ENCODE measurements around the gene ZNF579.
"Not testable (repeated sequence)": the region's sequence is repeated elsewhere in the genome, so short reads cannot be mapped to it uniquely, and the experiment has no call there.

ZNF579 gene

DNA sequence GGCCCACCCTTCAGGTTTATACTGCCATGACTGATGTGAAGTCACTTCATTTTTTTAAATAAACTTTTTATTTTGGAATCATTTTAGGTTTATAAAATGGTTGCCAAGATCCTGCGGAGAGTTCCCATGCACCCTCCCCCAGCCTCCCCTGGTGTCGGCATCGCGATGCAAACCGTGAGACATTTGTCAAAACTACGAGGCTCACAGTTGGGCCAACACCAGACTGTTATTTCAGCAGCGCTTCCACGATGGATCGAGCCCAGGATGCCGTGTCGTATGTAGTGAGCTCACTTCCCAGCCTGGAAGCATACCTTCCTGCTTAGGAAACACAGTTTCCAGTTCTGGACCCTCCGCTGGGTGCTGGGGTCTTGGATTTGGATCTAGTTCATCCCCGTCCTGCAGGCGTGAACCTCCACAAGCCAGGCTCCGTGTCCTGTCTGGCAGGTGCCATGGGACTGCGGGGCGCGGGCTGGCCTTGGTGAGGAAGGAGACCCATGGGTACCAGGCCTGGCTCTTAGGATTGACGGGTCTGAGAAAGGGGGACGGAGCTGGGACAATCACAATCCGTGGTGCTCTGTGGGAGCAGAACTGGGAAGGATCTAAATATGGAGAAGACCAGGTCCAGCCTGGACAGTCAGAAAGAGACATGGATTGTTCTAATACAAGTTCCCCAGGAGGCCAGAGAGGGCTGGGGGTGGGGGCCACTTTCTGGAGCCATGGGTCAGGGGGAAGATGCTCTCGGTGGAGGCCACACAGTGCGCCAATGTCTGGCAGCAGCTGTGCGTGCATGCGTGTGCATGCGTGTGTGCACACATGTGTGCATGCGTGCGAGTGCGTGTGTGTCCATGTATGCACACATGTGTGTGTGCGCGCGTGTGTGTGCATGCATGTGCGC is 41.3 kb downstream of the ZNF579 start:
- no peak for DNase-seq (ENCODE audit: low spot score)

DNA sequence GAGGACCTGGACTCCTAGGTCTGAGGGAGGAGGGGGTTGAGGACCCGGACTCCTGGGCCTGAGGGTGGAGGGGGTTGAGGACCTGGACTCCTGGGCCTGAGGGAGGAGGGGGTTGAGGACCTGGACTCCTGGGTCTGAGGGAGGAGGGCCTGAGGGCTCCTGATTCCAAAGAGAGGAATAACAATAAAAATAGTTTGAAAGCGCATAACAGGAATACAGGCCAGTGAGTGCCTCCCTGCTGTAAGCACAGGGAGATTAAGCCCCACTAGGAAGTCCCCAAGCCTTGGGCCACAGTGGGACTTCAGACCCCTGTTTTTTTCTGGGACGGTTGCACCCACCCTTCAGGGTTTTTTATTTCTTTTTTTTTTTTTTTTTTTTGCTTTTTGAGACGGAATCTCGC is 42.5 kb downstream of the ZNF579 start:
- DNase-seq (ENCODE audit: low spot score): no peak

- DNase-seq (ENCODE audit: low spot score): no peak
Measured at GRCh38 chr19:55537741-55538111, 42.9 kb downstream of the ZNF579 start.

GRCh38 chr19:55536951-55537740 is 43.5 kb downstream of the ZNF579 start, which contains the start of gene SBK2:
Gene SBK2 (minus strand): TSS chr19:55537133. CDS start chr19:55536294, 839 bp downstream.
- DNase-seq (ENCODE audit: low spot score): no peak

- DNase-seq (ENCODE audit: low spot score): no peak
Measured at GRCh38 chr19:55536366-55536765, 44.3 kb downstream of the ZNF579 start.

DNA sequence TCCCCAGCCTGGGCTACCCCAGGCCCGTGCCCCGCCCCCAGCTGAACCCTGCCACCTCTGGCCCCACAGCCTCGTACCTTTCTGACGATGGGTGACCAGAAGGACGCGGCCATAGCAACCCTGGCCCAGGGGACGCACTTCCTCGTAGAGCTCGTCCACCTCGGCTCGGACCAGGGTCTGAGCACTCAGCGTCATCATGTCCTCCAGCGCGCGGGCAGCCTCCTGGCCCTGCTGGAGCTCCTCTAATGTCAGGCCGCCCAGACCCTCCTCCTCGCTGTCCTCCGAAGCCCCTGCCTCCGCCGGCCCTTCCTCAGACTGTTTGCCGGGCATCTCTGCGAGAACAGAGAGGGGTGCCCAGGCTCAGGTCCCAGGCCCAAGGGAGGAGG is 44.7 kb downstream of the ZNF579 start:
- no peak for DNase-seq (ENCODE audit: low spot score)

- DNase-seq (ENCODE audit: low spot score): no peak
Measured at GRCh38 chr19:55535173-55535964, 45.3 kb downstream of the ZNF579 start.

DNA sequence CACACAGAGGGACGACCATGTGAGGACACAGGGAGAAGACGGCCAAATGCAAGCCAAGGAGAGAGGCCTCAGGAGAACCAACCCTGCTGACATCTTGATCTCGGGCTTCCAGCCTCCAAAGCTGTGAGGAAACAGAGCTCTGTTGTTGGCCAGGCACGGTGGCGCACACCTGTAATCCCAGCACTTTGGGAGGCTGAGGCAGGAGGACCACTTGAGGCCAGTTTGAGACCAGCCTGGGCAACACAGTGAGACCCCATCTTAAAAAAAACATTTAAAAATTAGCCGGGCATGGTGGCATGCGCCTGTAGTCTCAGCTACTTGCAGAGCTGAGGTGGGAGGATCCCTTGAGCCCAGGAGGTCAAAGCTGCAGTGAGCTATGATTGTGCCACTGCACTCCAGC is 46.4 kb downstream of the ZNF579 start:
- not testable (repeated sequence) for DNase-seq (ENCODE audit: low spot score)

DNA sequence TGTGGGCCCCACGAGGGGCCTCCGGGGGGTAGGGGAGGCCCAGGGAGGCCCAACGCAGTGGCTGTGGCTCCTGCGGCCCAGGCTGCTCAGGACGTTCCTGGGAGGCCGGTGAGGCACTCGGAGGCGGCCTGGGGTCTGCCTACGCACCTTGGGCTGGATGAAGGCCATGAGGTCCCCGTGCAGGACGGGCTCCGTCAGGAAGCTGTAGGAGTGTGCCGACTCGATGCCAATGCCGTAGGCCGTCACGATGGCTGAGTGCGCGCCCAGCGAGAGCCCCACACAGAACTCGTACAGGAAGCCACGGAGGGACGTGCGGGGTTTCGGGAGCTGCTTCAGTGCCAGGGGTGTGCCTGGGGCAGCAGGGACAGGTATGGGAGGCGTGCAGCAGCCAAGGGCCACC is 49.7 kb downstream of the ZNF579 start:
- no peak for DNase-seq (ENCODE audit: low spot score)

DNA sequence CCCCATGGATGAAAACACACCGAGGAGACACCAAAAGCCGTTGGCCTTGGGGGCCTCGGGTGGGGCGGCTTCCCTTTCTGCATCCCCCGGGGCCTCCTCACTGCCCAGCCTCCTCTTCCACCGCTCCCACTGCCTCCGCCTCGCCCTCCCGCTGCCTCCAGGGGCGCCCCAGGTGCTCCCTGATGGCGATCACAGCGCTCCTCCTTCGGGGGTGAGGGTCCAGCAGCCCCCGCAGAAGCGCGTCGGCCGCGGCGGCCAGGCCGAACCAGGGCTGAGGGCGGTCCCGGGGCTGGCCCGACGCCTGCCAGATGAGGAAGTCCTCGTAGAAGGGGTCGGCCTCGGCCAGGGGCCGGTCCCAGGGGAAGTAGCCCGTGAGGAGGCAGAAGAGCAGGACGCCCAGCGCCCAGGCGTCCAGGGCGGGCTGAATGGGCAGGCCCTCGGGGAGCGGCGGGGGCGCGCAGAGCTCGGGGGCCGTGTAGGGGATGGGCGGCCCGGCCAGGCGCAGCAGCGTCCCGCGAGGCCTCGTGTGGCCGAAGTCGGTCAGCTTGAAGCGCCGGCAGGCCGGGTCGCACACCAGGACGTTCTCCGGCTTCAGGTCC is 50.9 kb downstream of the ZNF579 start:
- no peak for DNase-seq (ENCODE audit: low spot score)

- DNase-seq (ENCODE audit: low spot score): no peak
Measured at GRCh38 chr19:55528030-55528803, 52.4 kb downstream of the ZNF579 start.

DNA sequence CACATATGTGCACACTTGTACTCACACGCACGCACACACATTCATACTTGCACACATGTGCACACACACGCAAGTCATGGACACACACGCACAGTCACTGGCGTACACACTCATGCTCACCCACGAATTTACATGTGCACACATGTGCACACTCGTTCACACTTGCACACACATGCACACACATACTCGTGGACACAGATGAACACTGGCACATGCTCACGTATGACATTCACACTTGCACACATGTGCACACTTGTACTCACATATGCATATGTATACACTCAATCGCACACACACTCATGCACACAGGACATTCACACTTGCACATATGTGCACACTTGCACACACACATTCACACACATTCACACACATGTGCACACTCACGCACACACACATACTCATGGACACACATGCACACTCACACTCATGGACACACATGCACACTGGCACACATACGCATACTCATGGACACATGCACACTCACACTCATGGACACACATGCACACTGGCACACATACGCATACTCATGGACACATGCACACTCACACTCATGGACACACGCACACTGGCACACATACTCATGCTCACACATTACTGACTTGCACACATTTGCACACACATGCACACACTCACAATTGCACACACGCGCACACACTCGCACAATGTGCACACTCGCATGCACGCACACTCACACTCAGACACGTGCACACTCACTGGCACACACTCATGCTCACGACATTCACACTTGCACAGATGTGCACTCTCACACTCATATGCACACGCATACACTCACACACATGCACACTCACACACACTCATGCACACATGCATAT is 53.2 kb downstream of the ZNF579 start:
- no peak for DNase-seq (ENCODE audit: low spot score)
